ENCODE results near the gene JMJD4. TPM values are rescaled to one million over a fixed set of nuclear protein-coding genes. Genes with fewer than 3 reads are reported as not detected.

Gene JMJD4
- total and polyA plus RNA-seq, 2 of the 8 experiments (the other 6 are each of a cell fraction or from before 2014, with no cell fraction given), result 13.2 to 23.3 TPM

GRCh38 chr1:227709451-227709850 is 25.7 kb downstream of the JMJD4 start:
- FAIRE-seq, result no peak
- no peak for TF ChIP-seq SIX5 (IDR thresholded peaks at IDR 0.05; ENCODE audit: low read depth, low read length)
- TF ChIP-seq SP2 (IDR thresholded peaks at IDR 0.05; ENCODE audit: low read length), result no peak
- TF ChIP-seq MAX (IDR thresholded peaks at IDR 0.05), result no peak
- no peak for TF ChIP-seq TEAD4 (IDR thresholded peaks at IDR 0.05; ENCODE audit: low read depth, low read length)
- no peak for TF ChIP-seq KDM4A (IDR thresholded peaks at IDR 0.05; ENCODE audit: low read depth, low read length, severe bottlenecking)
- TF ChIP-seq ZNF274 (IDR thresholded peaks at IDR 0.05; ENCODE audit: borderline replicate concordance, extremely low read depth, low read length), result no peak
- no peak for TF ChIP-seq BRCA1 (IDR thresholded peaks at IDR 0.05; ENCODE audit: low read depth, low read length)
- no peak for TF ChIP-seq RAD21 (IDR thresholded peaks at IDR 0.05 in 1 of 2, conservative IDR thresholded peaks at IDR 0.05 in 1 of 2; ENCODE audit: low read depth in 2 of 2, low read length in 2 of 2)
- no peak for TF ChIP-seq NANOG (IDR thresholded peaks at IDR 0.05; ENCODE audit: insufficient read depth, low read depth, low read length, poor library complexity, severe bottlenecking)
- no peak for TF ChIP-seq EP300 (IDR thresholded peaks at IDR 0.05; ENCODE audit: borderline replicate concordance in 1 of 2, low read depth in 2 of 2, low read length in 2 of 2)
- no peak for TF ChIP-seq SP4 (IDR thresholded peaks at IDR 0.05; ENCODE audit: low read length)
- TF ChIP-seq ATF2 (IDR thresholded peaks at IDR 0.05; ENCODE audit: low read length), result no peak
- no peak for TF ChIP-seq RXRA (IDR thresholded peaks at IDR 0.05; ENCODE audit: insufficient read depth, low read depth, low read length)

More at GRCh38 chr1:227709451-227709850, 25.7 kb downstream of the JMJD4 start:
- H2AFZ ChIP-seq (ENCODE audit: low read length), result no peak overlapping the region
- H3K36me3 ChIP-seq (ENCODE audit: control insufficient read depth in 2 of 4, insufficient read depth in 4 of 4, low read length in 3 of 4), result no peaks in the 10 kb centered on the region
- no peak overlapping the region for H2BK5ac ChIP-seq (ENCODE audit: low read depth, low read length)
- 76% methylated on average over 1 of the region's 1 CpG; no CpG with 5 or more reads in 1 of the 2 experiments for WGBS, 2 experiments (ENCODE audit: extremely low coverage in 1 of 2, insufficient coverage in 1 of 2, insufficient read length in 1 of 2, insufficient replicate concordance in 2 of 2, low coverage in 1 of 2, low lambda C conversion rate in 2 of 2, missing lambda C conversion rate in 1 of 2)
- H3K4me2 ChIP-seq (ENCODE audit: insufficient read depth in 1 of 2, low read depth in 2 of 2, low read length in 2 of 2), result no peak overlapping the region
- no peak overlapping the region for H3K4me3 ChIP-seq (ENCODE audit: extremely low read depth in 1 of 4, insufficient read depth in 2 of 4, low read depth in 3 of 4, low read length in 4 of 4)
- H3K23ac ChIP-seq (ENCODE audit: insufficient read length), result no peak overlapping the region
- H2BK20ac ChIP-seq (ENCODE audit: low read length), result no peak overlapping the region
- H3K9me3 ChIP-seq (ENCODE audit: insufficient read depth in 2 of 2, low read depth in 1 of 2, low read length in 1 of 2), result peaks cover 36 to 39% of the 10 kb centered on the region in 2 experiments
- H2BK120ac ChIP-seq (replicated peaks; ENCODE audit: low read depth, low read length), result no peak overlapping the region
- DNase-seq (ENCODE audit: low read depth in 1 of 2, low spot score in 2 of 2), result no peak
- ChIA-PET CTCF (ENCODE audit: partially characterized antibody) (no interaction called here), POLR2A (ENCODE audit: partially characterized antibody) (no interaction called here)
- H2AK5ac ChIP-seq (ENCODE audit: low read depth, low read length), result no peak overlapping the region
- no peak overlapping the region for H4K8ac ChIP-seq (ENCODE audit: extremely low read depth, insufficient read depth, low read length)
- no peaks in the 10 kb centered on the region for H3K23me2 ChIP-seq (ENCODE audit: low read depth, low read length)
- no peaks in the 10 kb centered on the region for H3K79me2 ChIP-seq (ENCODE audit: control insufficient read depth in 1 of 2, insufficient read depth in 2 of 2, low read length in 2 of 2)
- no peak overlapping the region for H3K27ac ChIP-seq (ENCODE audit: low read depth, low read length)
- no peak overlapping the region for H3K9ac ChIP-seq (replicated peaks in 1 of 4; ENCODE audit: extremely low read depth in 1 of 4, low read depth in 3 of 4, low read length in 3 of 4)
- H2BK12ac ChIP-seq (ENCODE audit: low read depth, low read length), result no peak overlapping the region
- no peak overlapping the region for H2BK15ac ChIP-seq (ENCODE audit: low read length)
- no peak overlapping the region for H3K14ac ChIP-seq (ENCODE audit: insufficient read length)
- H3K27me3 ChIP-seq (replicated peaks in 1 of 4; ENCODE audit: control insufficient read depth in 3 of 4, extremely low read depth in 1 of 4, insufficient read depth in 3 of 4, low read length in 3 of 4), result no peaks in the 10 kb centered on the region
- no peaks in the 10 kb centered on the region for H3K4me1 ChIP-seq (replicated peaks in 1 of 4; ENCODE audit: control insufficient read depth in 3 of 4, insufficient read depth in 4 of 4, low read length in 3 of 4)
- no peaks in the 10 kb centered on the region for H3K79me1 ChIP-seq (ENCODE audit: low read depth, low read length)
- H3K4ac ChIP-seq (replicated peaks; ENCODE audit: insufficient read length, low read depth, low read length), result no peak overlapping the region
- no peak overlapping the region for H4K5ac ChIP-seq (ENCODE audit: insufficient read length, low read depth, low read length)
- H3K56ac ChIP-seq (replicated peaks; ENCODE audit: insufficient read length, low read depth, low read length), result no peak overlapping the region
- no peak overlapping the region for H3K18ac ChIP-seq (ENCODE audit: extremely low read depth, low read length)
- no peaks in the 10 kb centered on the region for H4K20me1 ChIP-seq (replicated peaks in 1 of 2; ENCODE audit: control insufficient read depth in 1 of 2, insufficient read depth in 2 of 2, low read length in 2 of 2)
- no peak overlapping the region for H4K91ac ChIP-seq (replicated peaks; ENCODE audit: insufficient read length, low read length)

All from H1 (cell line).